H9 (cell line): ENCODE measurements around the gene CSRNP3. TPM values are rescaled to one million over a fixed set of nuclear protein-coding genes. Genes with fewer than 3 reads are reported as not detected.

Experiments used
- DNase-seq: peaks from one replicate; pipeline ENCODE4 v3.0.0-alpha.2; 2017
- H2AFZ ChIP-seq: one replicate; pipeline ENCODE4 v1.6.1; 2013; ENCODE audit warnings: mild to moderate bottlenecking, low read length, control low read depth, moderate library complexity
- H2AK5ac ChIP-seq: 2 replicates; pipeline ENCODE4 v1.6.1; 2013; ENCODE audit warnings: low read length, control low read depth, mixed read lengths; ENCODE audit not compliant: insufficient read length
- H2BK120ac ChIP-seq: one replicate; pipeline ENCODE4 v1.6.1; 2013; ENCODE audit warnings: low read depth, mild to moderate bottlenecking, low read length, control low read depth, inconsistent platforms; ENCODE audit not compliant: poor library complexity, severe bottlenecking
- H2BK12ac ChIP-seq: 2 replicates; pipeline ENCODE4 v1.6.1; 2013; ENCODE audit warnings: low read length, control low read depth, mixed read lengths, low read depth; ENCODE audit not compliant: insufficient read length
- H2BK15ac ChIP-seq: 2 replicates; pipeline ENCODE4 v1.6.1; 2013; ENCODE audit warnings: low read depth, low read length, control low read depth
- H2BK20ac ChIP-seq: one replicate; pipeline ENCODE4 v1.6.1; 2013; ENCODE audit warnings: low read depth, mild to moderate bottlenecking, low read length, control low read depth, inconsistent platforms; ENCODE audit not compliant: poor library complexity, severe bottlenecking
- H2BK5ac ChIP-seq: 2 replicates; pipeline ENCODE4 v1.6.1; 2013; ENCODE audit warnings: low read length, control low read depth, mixed read lengths; ENCODE audit not compliant: insufficient read length
- H3K14ac ChIP-seq: 2 replicates; pipeline ENCODE4 v1.6.1; 2013; ENCODE audit warnings: low read length, control low read depth; ENCODE audit not compliant: insufficient read depth
- H3K18ac ChIP-seq: 2 replicates; pipeline ENCODE4 v1.6.1; 2013; ENCODE audit warnings: low read depth, mild to moderate bottlenecking, mixed read lengths, low read length, control low read depth; ENCODE audit not compliant: insufficient read length
- H3K23ac ChIP-seq: 2 replicates; pipeline ENCODE4 v1.6.1; 2013; ENCODE audit warnings: low read length, control low read depth, mixed read lengths, low read depth; ENCODE audit not compliant: insufficient read length
- H3K23me2 ChIP-seq: 2 replicates; pipeline ENCODE4 v1.6.1; 2013; ENCODE audit warnings: low read depth, mild to moderate bottlenecking, mixed read lengths, low read length, control low read depth; ENCODE audit not compliant: insufficient read length, poor library complexity, severe bottlenecking
- H3K27ac ChIP-seq: 2 replicates; pipeline ENCODE4 v1.5.1; 2013; ENCODE audit warnings: low read length, control low read depth, mixed read lengths, low read depth; ENCODE audit not compliant: insufficient read length
- H3K27me3 ChIP-seq: 2 replicates; pipeline ENCODE4 v1.6.1; 2013; ENCODE audit warnings: low read length, control low read depth, inconsistent platforms; ENCODE audit not compliant: insufficient read depth
- H3K4ac ChIP-seq: 2 replicates; pipeline ENCODE4 v1.6.1; 2013; ENCODE audit warnings: low read depth, mild to moderate bottlenecking, control low read depth, inconsistent platforms, low read length, moderate library complexity
- H3K4me1 ChIP-seq: 2 replicates; pipeline ENCODE4 v1.6.1; 2013; ENCODE audit warnings: low read length, control low read depth, inconsistent platforms; ENCODE audit not compliant: insufficient read depth
- H3K4me2 ChIP-seq: 2 replicates; pipeline ENCODE4 v1.6.1; 2013; ENCODE audit warnings: low read length, control low read depth, mixed read lengths; ENCODE audit not compliant: insufficient read length, insufficient read depth
- H3K56ac ChIP-seq: 2 replicates; pipeline ENCODE4 v1.6.1; 2013; ENCODE audit warnings: low read depth, mild to moderate bottlenecking, mixed read lengths, low read length, control low read depth; ENCODE audit not compliant: insufficient read length
- H3K79me1 ChIP-seq: 2 replicates; pipeline ENCODE4 v1.6.1; 2013; ENCODE audit warnings: low read depth, mild to moderate bottlenecking, moderate library complexity, low read length, control low read depth, inconsistent platforms; ENCODE audit not compliant: insufficient read depth, poor library complexity, severe bottlenecking
- H3K79me2 ChIP-seq: 2 replicates; pipeline ENCODE4 v1.6.1; 2013; ENCODE audit warnings: low read length, control low read depth, inconsistent platforms; ENCODE audit not compliant: insufficient read depth
- H3K9ac ChIP-seq: 2 replicates; pipeline ENCODE4 v1.6.1; 2013; ENCODE audit warnings: low read length, control low read depth, mixed read lengths; ENCODE audit not compliant: insufficient read length; ENCODE audit errors: extremely low read depth
- H3K9me3 ChIP-seq: one replicate; pipeline ENCODE4 v1.6.1; 2013; ENCODE audit warnings: low read depth, low read length, inconsistent platforms; ENCODE audit not compliant: control insufficient read depth
- H3T11ph ChIP-seq: one replicate; pipeline ENCODE4 v1.6.1; 2013; ENCODE audit warnings: mild to moderate bottlenecking, low read length, control low read depth, inconsistent platforms
- H4K20me1 ChIP-seq: one replicate; pipeline ENCODE4 v1.6.1; 2013; ENCODE audit not compliant: control insufficient read depth, insufficient read length, insufficient read depth
- H4K5ac ChIP-seq: 2 replicates; pipeline ENCODE4 v1.6.1; 2013; ENCODE audit warnings: low read depth, mild to moderate bottlenecking, mixed read lengths, low read length, control low read depth; ENCODE audit not compliant: insufficient read length
- H4K8ac ChIP-seq: replicated peaks from 2 replicates; pipeline ENCODE4 v1.6.1; 2013; ENCODE audit warnings: low read length, control low read depth, mixed read lengths, low read depth; ENCODE audit not compliant: insufficient read length
- H4K91ac ChIP-seq: 2 replicates; pipeline ENCODE4 v1.6.1; 2013; ENCODE audit warnings: low read depth, mild to moderate bottlenecking, moderate library complexity, mixed read lengths, low read length, control low read depth; ENCODE audit not compliant: insufficient read length
- H3K27ac Mint-ChIP-seq, 3 experiments: 2 replicates in 2 of 3; 3 replicates in 1 of 3; pipeline ENCODE4 v1.8.0; 2020 to 2021; ENCODE audit warnings: mixed read lengths in 3 of 3, mild to moderate bottlenecking in 1 of 3, moderate library complexity in 1 of 3
- H3K27me3 Mint-ChIP-seq: 2 replicates; pipeline ENCODE4 v1.8.0; 2021; ENCODE audit warnings: low read depth, mild to moderate bottlenecking, moderate library complexity, mixed read lengths
- H3K36me3 Mint-ChIP-seq, 3 experiments: 2 replicates in 2 of 3; 3 replicates in 1 of 3; pipeline ENCODE4 v1.8.0; 2020 to 2021; ENCODE audit warnings: low read depth in 3 of 3, mixed read lengths in 3 of 3; ENCODE audit not compliant: insufficient read depth in 1 of 3
- H3K4me1 Mint-ChIP-seq, 2 experiments: 2 replicates each; pipeline ENCODE4 v1.8.0; 2020; ENCODE audit warnings: mixed read lengths in 2 of 2
- H3K4me3 Mint-ChIP-seq, 2 experiments: 2 replicates in 1 of 2; 3 replicates in 1 of 2; pipeline ENCODE4 v1.8.0; 2020 to 2021; ENCODE audit warnings: mild to moderate bottlenecking in 2 of 2, mixed read lengths in 2 of 2, moderate library complexity in 1 of 2
- H3K9me3 Mint-ChIP-seq, 2 experiments: 2 replicates in 1 of 2; 3 replicates in 1 of 2; pipeline ENCODE4 v1.8.0; 2020; ENCODE audit warnings: mild to moderate bottlenecking in 2 of 2, mixed read lengths in 2 of 2, moderate library complexity in 1 of 2
- CTCF ChIP-seq: fragments of 200-600 bp; sonication (generic); conservative IDR thresholded peaks from 3 replicates; pipeline ENCODE4 v1.8.0; 2021; ENCODE audit warnings: antibody characterized with exemption, mild to moderate bottlenecking
- WGBS: extraction: QIAGEN DNeasy Blood & Tissue Kit; methylation state at CpG from one replicate; pipeline ENCODE4 v1.1.7; 2013; ENCODE audit warnings: missing lambda C conversion rate, low lambda C conversion rate, mixed read lengths; ENCODE audit not compliant: insufficient read length; ENCODE audit errors: extremely low coverage; 5-methylcytosine and 5-hydroxymethylcytosine counted together
- total RNA-seq: library from RNA; stranded (reverse); gene quantifications from 2 replicates; pipeline ENCODE4 v1.2.1, GENCODE V29; 2021

The CSRNP3 gene
- total RNA-seq, 1 experiment from 2014 or later, result 3.6 TPM

- Histone ChIP-seq H4K20me1 (no peaks in the 10 kb centered on the region), H3T11ph (no peak overlapping the region), H2BK15ac (no peak overlapping the region), H3K27me3 (no peaks in the 10 kb centered on the region), H3K14ac (no peak overlapping the region), H3K23ac (no peak overlapping the region), H3K79me2 (no peaks in the 10 kb centered on the region), H3K4ac (no peak overlapping the region), H3K79me1 (no peaks in the 10 kb centered on the region), H3K9me3 (no peaks in the 10 kb centered on the region), H3K9ac (no peak overlapping the region), H4K91ac (no peak overlapping the region), H4K5ac (no peak overlapping the region), H2AFZ (no peak overlapping the region), H3K23me2 (no peaks in the 10 kb centered on the region), H2BK12ac (no peak overlapping the region), H2BK120ac (no peak overlapping the region), H3K4me2 (no peak overlapping the region), H2BK20ac (no peak overlapping the region), H3K18ac (no peak overlapping the region), H2BK5ac (no peak overlapping the region), H4K8ac (no peak overlapping the region), H3K56ac (no peak overlapping the region), H3K4me1 (no peaks in the 10 kb centered on the region; the same call in 1 of the 2 replicates), H3K27ac (peak overlapping the region; percentile 36), H2AK5ac (no peak overlapping the region)
- peaks cover 0 to under 1% (median 0%) of the 10 kb centered on the region in 3 experiments; a peak in 1 of 7 replicates for H3K36me3 Mint-ChIP-seq
- TF ChIP-seq CTCF, result no peak
- no peak overlapping the region for H3K27ac Mint-ChIP-seq
- H3K9me3 Mint-ChIP-seq, result no peaks in the 10 kb centered on the region; a peak in 1 of 5 replicates
- no CpG with 5 or more reads among the region's 4 CpGs for WGBS
- H3K27me3 Mint-ChIP-seq, result no peaks in the 10 kb centered on the region
- H3K4me3 Mint-ChIP-seq, result no peak overlapping the region
- peaks cover 13% of the 10 kb centered on the region in 2 experiments for H3K4me1 Mint-ChIP-seq
- no peak for DNase-seq
Observed at GRCh38 chr2:165648801-165649200, 179.3 kb downstream of the CSRNP3 start.
